ENCODE results near the gene SPSB2.

DNA sequence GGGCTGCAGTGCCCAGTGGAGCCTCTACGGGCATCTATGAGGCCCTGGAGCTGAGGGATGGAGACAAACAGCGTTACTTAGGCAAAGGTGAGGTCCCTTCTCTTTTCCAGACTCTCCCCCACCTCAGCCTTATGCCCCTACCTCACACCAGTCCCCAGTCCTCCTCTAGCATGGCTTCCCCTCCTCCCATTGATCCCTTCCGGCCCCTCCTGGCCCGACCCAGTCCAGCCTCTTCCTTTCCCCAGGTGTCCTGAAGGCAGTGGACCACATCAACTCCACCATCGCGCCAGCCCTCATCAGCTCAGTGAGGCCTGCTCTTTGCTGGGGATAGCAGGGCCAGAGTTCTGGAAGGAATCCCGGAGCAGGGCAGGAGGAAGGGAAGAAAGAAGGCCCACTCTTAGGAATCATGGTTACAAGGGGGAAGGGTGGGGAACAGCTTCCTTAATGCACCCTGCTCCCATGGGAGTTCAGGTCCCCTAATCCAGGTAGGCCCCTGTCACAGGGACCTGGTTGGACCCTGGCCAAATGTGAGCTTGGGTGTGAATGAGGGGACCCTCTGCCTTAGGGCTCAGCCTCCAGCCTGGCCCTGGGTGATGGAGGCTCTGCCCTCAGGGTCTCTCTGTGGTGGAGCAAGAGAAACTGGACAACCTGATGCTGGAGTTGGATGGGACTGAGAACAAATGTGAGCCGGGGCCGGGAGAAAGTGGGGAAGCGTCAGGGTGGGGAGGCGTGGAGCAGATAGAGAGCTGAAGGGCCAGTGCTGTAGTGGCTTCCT is 43.5 kb upstream of the SPSB2 start:
- TF ChIP-seq, protein P1, sequence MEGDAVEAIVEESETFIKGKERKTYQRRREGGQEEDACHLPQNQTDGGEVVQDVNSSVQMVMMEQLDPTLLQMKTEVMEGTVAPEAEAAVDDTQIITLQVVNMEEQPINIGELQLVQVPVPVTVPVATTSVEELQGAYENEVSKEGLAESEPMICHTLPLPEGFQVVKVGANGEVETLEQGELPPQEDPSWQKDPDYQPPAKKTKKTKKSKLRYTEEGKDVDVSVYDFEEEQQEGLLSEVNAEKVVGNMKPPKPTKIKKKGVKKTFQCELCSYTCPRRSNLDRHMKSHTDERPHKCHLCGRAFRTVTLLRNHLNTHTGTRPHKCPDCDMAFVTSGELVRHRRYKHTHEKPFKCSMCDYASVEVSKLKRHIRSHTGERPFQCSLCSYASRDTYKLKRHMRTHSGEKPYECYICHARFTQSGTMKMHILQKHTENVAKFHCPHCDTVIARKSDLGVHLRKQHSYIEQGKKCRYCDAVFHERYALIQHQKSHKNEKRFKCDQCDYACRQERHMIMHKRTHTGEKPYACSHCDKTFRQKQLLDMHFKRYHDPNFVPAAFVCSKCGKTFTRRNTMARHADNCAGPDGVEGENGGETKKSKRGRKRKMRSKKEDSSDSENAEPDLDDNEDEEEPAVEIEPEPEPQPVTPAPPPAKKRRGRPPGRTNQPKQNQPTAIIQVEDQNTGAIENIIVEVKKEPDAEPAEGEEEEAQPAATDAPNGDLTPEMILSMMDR (IDR thresholded peaks at IDR 0.05) = no peak
- no peak for TF ChIP-seq POLR2AphosphoS5 (IDR thresholded peaks at IDR 0.05)
- TF ChIP-seq POLR2A (IDR thresholded peaks at IDR 0.05) = no peak

Data from breast epithelium (tissue), 3 donors.